ENCODE results near the gene ADCK1.
A peak's percentile ranks its signal among the peaks of the same experiment; 100 is the strongest.
"Not testable (repeated sequence)": the region's sequence is repeated elsewhere in the genome, so short reads cannot be mapped to it uniquely, and the experiment has no call there.

The ADCK1 gene

DNA sequence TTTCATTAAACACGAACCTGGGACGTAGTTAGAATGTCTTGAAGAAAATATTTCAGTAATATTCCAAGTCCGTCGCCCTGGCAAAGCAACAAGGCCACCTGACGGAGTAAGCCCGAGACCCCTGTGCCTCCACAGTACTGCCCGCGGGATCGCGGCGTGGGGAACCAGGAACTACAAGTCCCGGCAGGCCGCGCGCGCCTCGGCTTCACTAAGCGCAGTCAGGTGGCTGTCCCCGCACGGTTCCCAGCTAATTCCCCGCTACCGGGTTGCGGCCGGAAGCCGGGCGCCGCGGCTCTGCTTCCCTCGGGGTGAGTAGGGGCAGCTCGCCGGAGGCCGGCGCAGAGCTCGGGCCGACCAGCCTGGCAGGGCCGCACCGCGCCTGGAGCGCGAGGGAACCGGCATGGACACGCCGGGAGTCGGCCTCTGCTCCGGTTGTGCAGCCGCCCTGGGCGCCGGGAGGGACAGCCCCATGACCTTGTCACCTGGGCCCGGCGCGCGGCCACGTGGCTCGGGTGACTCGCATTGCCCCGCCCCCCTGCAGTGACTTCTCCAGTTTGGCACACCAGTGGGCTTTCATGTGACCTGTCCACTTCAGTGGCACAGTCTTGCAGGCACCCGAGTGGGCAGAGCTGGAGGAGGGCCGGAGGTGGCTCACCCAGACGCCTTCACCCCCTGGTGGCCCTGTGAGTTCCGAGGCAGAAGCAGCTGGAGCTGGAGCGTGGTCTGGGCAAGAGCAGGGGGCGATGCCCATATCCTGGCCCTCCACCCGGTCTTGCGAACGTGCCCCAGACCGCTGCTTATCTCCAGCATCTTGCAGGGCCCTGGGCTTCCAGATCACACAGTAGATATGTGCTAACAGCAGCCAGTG, at the start of gene ADCK1:
Gene ADCK1 (plus strand): TSS at position 247 of the 868 bp plus-strand sequence. CDS start 18,870 bp downstream, outside the sequence.
- peak; percentile 91 for DNase-seq (ENCODE audit: low spot score)

DNA sequence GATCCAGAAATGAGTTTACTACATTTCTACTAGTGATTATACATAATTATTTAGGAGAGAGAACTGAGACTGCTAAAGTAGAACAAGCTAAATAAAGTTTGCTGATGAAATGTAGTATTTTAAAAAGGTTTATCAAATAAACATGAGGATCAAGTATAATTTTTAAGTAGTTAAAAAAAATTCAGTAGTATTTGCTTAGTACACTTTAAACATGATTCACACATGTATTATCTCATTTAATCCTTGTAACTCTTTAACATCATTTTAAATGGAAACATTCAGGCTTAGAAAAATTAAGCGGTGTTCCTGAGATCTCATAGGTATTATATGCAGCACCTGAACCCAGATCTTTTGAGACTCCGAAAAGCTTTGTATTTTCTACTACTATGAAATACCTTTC, 47.6 kb upstream of the ADCK1 start:
- no peak for DNase-seq (ENCODE audit: low spot score)

DNA sequence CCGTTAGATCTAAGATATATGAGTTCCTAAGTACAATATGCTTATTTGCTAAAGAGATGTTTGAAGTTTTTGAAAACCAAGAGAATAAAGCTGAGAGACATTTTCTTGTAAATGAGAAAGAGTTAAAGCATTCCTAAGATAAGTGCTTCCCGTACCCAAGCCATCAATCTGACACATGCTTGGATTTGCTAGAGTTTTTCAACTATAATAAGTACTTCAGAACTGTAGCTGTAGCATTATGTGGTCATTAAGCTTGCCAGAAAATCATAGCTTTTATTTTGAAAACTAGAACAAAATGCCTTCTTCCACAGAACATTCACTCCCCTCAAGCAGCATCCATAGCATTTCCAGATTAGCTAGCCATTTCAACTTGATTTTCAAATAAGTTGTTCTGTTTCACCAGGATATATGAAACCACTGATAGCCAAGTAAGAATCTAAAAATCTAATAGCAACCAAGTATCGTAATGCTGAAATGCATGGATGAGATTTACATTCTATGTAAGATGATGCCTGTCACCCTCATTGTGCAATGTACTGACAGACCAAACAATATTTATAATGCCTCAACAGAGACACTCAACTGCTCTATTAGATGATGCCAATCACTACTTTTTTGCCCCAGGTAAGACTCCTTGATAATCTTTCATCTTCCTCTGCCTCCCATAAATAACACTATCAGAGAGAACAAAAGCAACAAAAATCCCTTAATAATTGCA, 47.0 kb upstream of the ADCK1 start:
- DNase-seq (ENCODE audit: low spot score) = no peak

GRCh38 chr14:77760381-77761204, 39.3 kb upstream of the ADCK1 start, which contains the start of gene SNW1:
SNW1 (minus strand) TSS chr14:77761156; CDS start chr14:77761127, 29 bp downstream.
- DNase-seq (ENCODE audit: low spot score) = peak; percentile 50

DNA sequence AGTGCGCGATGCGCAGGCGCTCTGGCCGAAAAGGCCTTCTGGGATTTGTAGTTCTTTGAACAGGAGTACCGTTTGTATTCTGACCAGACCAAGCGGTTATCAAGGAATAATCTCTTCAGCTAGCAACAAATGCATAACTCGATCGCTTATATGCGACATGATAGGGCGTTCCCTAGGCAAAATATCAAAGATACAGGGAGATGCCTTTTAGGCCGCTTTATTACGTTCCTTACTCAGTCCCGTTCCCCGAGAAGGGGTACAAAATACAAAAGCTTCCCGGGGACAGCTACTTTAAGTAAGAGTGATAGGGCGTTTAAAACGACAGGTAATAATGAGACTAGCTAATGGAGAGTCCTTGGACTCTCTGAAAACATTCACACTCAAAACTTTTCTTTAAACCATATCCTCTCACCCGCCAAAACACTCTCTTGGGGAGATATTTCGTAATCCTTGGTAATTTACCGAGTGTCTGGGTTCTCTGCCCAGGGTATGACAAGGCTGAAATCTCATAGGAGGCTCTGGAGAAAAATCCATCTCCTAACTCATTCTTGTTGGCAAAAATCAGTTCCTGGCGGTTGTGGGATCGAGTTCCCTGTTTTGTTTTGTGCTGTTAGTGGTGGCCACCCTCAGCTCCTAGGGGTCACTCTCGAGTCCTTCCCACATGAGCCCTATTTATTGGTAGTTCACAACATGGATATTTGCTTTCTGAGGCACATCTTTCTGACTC, 38.5 kb upstream of the ADCK1 start:
- peak; percentile 96 for DNase-seq (ENCODE audit: low spot score)

GRCh38 chr14:77763316-77763715, 36.6 kb upstream of the ADCK1 start:
- DNase-seq (ENCODE audit: low spot score) = no peak

GRCh38 chr14:77763978-77764377, 35.9 kb upstream of the ADCK1 start:
- DNase-seq (ENCODE audit: low spot score) = no peak

- not testable (repeated sequence) for DNase-seq (ENCODE audit: low spot score)
These were observed 31.4 kb upstream of the ADCK1 start for GRCh38 chr14:77768442-77769069.

DNA sequence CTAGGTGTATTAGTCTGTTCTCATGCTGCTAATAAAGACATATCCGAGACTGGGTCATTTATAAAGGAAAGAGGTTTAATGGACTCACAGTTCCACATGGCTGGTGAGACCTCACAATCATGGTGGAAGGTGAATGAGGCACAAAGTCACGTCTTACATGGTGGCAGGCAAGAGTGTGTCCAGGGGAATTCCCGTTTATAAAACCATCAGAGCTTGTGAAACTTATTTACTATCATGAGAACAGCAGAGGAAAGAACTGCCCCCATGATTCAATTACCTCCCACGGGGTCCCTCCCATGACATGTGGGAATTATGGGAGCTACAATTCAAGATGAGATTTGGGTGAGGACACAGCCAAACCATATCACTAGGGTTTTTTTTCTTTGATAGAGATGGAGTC, 25.9 kb upstream of the ADCK1 start:
- not testable (repeated sequence) for DNase-seq (ENCODE audit: low spot score)

DNA sequence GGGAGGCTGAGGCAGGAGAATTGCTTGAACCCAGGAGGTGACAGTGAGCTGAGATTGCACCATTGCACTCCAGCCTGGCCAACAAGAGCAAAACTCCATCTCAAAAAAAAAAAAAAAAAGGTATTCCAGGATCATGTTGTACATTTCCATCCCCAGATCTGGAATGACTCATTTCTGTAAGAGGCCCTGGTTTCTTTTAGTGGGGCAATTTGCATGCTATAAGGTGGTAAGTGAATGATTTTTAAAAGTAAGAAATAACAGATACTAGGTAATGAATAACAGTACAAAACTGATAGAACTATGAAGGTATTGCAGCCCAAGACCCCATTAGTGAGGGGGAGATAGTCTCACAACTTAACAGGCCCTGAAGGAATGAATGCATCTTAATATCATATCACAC, 17.7 kb upstream of the ADCK1 start:
- no peak for DNase-seq (ENCODE audit: low spot score)

DNA sequence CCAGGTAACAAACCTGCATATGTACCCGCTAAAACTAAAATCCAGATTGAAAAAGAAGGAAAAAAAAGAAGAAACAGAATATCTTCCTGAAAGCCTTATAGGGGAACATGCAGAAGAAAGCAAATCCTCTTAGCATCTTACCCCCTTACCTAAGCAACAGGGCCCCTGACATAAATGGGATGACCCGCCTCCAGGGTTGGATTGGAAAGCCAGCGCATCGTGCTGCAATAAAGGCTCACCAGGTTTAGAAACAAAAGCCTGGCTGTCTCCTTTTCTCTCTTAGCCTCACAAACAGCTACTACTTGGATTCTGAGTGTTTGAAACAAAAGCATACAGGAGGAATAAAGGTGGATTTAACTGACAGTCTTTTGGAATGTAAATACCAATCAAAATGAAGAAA, 13.8 kb upstream of the ADCK1 start:
- no peak for DNase-seq (ENCODE audit: low spot score)

GRCh38 chr14:77790566-77791224, 9.2 kb upstream of the ADCK1 start:
- no peak for DNase-seq (ENCODE audit: low spot score)

- no peak for DNase-seq (ENCODE audit: low spot score)
These were observed 8.7 kb upstream of the ADCK1 start for GRCh38 chr14:77791225-77791600.

DNA sequence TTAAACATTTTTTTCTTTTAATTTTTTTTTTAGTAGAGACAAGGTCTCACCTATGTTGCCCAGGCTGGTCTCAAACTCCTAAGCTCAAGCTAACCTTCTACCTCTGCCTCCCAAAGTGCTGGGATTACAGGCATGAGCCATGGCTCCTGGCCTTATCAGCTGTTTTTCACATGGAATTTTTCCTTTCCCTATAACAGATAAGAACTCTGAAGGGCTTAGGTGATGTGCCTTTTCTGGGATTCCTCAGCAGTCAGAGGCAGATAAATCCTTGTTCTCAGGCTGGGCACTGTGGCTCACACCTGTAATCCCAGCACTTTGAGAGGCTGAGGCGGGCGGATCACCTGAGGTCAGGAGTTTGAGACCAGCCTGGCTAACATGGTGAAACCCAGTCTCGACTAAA, 6.7 kb upstream of the ADCK1 start:
- not testable (repeated sequence) for DNase-seq (ENCODE audit: low spot score)

GRCh38 chr14:77794357-77794756, 5.6 kb upstream of the ADCK1 start:
- DNase-seq (ENCODE audit: low spot score) = no peak

DNA sequence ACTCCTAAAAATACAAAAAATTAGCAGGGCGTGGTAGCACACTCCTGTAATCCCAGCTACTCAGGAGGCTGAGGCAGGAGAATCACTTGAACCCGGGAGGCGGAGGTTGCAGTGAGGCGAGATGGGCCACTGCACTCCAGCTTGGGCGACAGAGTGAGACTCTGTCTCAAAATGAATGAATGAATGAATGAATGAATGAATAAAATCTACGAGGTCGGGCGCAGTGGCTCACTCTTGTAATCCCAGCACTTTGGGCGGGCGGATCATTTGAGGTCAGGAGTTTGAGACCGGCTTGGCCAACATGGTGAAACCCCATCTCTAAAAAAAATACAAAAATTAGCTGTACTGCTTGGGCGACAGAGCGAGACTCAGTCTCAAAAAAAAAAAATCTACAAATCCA, 453 bp upstream of the ADCK1 start:
- DNase-seq (ENCODE audit: low spot score) = not testable (repeated sequence)

DNA sequence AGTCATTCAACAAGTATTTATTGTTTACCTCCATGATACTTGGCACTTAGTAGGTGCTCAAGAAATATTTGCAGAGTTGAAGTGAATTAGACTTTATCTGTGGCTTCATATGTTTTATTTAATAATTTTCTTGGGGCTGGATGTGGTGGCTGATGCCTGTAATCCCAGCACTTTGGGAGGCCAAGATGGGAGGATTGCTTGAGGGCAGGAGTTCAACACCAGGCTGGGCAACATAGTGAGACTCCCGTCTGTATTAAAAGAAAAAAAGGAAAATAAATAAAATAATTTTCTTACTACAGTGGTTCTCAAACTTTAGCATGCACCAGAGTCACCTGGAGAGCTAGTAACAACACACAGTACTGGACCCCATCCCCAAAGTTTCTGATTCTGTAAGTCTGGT, 905 bp downstream of the ADCK1 start:
- no peak for DNase-seq (ENCODE audit: low spot score)

DNA sequence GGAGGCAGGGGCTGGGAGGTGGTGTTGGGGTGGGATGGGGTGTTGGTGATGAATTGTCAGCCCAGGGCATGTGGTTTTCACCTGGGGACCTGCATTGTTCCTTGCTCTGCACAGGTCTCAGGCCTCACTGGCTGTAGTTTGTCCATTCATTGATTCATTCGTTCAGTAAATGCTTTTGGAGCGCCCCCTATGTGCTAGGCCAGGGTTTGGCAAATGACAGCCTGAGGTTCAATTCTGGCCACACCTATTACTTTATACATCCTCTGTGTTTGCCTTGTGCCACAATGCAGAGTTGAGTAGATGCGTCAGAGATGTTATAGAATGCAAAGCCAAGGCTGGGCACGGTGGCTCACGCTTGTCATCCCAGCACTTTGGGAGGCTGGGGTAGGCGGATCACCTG, 4.7 kb downstream of the ADCK1 start:
- no peak for DNase-seq (ENCODE audit: low spot score)

- DNase-seq (ENCODE audit: low spot score) = no peak
These were observed 5.8 kb downstream of the ADCK1 start for GRCh38 chr14:77805706-77806105.

DNA sequence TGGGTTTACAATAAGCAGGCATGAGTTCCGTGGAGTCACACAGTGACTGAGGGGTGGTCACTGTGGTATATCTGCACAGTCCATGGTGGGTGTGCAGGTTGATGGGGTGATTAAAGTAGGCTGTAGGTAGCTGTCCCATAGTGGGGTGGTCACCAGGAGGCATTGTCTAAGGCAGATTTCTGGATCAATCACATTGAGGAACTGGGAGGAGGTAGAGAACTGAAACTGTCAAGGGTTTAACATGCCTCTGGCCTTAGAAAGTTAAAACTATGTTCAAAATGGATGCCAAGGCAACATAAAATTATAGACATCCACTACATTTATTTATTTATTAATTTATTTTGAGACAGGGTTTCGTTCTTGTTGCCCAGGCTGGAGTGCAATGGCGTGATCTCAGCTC, 8.3 kb downstream of the ADCK1 start:
- DNase-seq (ENCODE audit: low spot score) = no peak

GRCh38 chr14:77809011-77809410, 9.1 kb downstream of the ADCK1 start:
- no peak for DNase-seq (ENCODE audit: low spot score)
